GM18505 (cell line): ENCODE results near the gene XPO6.

ENCODE experiments used
- ATAC-seq: cut with Tn5 transposase; IDR thresholded peaks from one replicate; pipeline ENCODE4 v1.9.1; 2021; ENCODE audit not compliant: unreplicated experiment
- POLR2A ChIP-seq: IDR thresholded peaks from 4 replicates; pipeline ENCODE4 v1.6.1; 2011; ENCODE audit warnings: borderline replicate concordance; ENCODE audit not compliant: insufficient read depth, insufficient read length; ENCODE audit errors: extremely low read depth

XPO6 gene

DNA sequence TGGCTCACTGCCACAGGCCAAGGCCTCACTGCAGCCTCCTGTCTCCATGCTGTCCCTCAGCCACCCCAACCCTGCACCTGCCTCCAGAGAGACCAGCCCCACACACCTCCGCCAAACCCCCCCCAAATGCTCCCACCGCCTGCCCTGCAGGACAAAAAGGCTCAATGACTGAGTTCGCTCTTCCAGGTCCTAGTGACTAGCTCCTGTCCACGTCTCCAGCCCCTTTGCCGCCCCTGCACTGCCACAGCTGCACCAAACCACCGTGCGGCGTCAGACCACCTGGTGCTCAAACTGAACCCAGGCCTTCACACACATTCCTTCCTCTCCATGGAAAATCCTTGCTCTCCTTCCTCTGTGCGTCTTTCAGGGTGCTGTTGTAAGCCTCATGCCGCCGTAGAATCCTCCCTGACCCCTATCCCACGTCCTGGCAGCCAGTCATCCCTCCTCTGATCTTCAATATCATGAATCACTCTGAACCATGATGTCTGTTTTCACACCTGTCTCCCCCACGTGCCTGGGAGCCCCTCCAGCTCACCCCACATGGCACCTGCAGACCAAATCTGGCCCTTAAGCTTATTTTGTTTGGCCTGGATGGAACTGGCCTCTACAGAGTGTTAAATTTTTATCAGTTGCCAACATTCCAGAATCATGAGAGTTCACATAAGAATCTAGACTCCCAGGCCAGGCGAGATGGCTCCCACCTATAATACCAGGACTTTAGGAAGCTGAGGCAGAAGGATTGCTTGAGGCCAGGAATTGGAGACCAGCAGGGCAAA, 144.0 kb downstream of the XPO6 start:
- no peak for ATAC-seq
- TF ChIP-seq POLR2A, result no peak

- no peak for ATAC-seq
Measured at GRCh38 chr16:28064706-28065249, 147.0 kb downstream of the XPO6 start.

DNA sequence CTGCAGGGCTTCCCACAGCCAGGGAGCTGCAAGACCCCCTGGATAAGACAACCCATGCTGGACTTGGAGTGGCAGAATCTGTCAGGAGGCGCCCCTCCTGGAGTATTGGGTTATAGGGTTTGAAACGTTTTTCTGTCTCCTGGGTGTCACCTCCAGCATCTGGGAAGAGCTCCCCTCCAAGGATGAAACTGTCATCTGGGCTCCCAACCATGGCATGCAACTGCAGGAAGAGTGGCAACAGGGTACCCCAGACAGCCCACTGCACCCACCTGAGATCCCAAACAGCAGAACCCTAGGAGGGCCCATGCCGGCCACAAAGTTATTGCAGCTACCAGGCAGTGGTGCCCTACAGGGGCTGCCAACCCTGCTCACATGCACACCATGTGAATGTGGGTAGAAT, 147.6 kb downstream of the XPO6 start:
- no peak for ATAC-seq
- no peak for TF ChIP-seq POLR2A

More at GRCh38 chr16:28064706-28065249, 147.0 kb downstream of the XPO6 start:
- TF ChIP-seq POLR2A, result no peak

DNA sequence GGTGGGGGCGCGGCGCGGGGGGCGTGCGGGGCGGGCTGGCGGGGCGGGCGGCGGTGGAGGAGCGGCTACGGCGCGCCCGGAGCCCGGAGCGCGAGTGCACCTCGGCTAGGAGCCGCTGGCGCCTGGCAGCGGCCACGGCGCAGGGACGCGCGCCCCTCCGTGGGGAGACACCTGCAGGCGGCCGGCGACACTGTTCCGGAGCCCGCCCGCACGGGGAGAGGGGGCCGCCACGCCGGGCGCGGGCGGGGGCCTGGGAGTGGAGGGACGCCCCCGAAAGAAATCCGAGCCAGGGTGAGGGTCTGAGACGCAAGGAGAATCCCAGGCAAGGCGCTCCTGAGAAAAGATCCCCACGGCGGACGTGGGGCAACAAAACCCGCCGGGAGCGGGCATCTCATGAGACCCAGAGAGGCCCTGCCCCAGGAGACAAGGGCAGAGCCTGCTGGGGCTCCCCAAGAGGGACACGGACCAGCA, 148.1 kb downstream of the XPO6 start, which contains the start of gene GSG1L:
GSG1L (minus strand) TSS at position 124 of the 471 bp plus-strand sequence. CDS start 290 bp downstream, outside the sequence.
- no peak for ATAC-seq
- no peak for TF ChIP-seq POLR2A

GRCh38 chr16:28062847-28063521, 148.8 kb downstream of the XPO6 start:
- no peak for ATAC-seq
- TF ChIP-seq POLR2A, result no peak

DNA sequence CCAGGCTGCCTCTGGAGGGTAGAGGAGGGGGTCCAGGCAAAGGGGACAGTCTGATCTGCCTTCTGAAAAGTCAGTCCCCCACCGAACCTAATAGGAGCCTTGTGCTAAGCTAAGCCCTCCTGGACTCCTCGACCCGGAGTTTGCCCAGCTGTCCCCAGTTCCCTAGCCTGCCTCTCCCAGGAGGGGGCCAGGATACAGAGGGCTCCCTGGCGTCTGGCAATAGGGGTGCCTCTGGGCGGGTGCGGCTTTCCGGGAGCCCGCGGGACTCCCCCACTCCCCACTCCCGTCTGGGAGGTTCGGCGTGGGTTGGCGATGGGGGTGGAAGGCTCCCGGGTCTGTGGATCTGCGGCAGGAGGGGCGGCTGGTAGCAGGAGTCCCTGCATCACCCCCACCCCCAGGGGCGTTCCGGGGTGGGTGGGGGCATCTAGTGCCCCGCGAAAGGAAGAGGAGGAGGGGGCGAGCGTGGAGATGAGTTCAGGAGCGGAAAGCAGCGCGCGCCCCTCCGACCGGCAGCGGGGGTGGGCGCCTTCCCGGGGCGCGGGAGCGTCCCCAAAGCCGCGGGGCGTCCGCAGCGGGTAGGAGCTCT, 149.4 kb downstream of the XPO6 start:
- no peak for ATAC-seq
- no peak for TF ChIP-seq POLR2A

DNA sequence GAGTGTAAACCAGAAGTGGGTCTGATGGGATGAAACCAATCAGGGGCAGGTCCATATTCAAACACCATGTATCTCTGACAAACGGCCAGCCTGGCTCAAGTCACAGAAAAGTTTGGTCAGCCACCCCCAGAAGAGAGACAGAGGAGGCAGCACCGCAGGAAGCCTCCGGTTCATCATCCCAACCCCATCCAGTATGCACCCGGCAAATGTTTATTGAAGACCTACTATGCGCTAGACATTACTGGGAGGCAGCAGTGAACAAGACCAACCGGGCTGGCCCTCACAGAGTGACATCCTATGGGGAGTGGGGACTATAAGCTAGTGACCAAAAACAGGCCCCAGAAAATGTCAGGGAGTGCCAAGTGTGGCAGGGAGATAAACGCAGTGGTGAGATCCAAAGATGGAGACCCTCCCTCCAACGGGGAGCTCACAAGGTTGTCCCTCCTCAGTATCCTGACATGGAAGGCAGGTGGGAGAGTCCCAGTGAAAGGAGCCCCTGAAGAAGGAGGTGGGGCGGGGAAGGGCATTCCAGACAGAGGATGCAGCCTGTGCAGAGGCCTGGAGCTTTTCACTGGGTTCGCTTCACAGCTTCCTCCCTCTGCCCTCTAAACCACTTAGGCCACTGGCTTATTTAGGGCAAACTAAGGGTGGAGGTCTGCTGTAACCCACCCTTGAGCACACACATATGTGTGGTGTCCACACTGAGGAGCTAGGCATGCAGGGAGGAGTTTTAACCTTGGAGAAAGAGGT, 150.2 kb downstream of the XPO6 start:
- ATAC-seq, result no peak
- no peak for TF ChIP-seq POLR2A

DNA sequence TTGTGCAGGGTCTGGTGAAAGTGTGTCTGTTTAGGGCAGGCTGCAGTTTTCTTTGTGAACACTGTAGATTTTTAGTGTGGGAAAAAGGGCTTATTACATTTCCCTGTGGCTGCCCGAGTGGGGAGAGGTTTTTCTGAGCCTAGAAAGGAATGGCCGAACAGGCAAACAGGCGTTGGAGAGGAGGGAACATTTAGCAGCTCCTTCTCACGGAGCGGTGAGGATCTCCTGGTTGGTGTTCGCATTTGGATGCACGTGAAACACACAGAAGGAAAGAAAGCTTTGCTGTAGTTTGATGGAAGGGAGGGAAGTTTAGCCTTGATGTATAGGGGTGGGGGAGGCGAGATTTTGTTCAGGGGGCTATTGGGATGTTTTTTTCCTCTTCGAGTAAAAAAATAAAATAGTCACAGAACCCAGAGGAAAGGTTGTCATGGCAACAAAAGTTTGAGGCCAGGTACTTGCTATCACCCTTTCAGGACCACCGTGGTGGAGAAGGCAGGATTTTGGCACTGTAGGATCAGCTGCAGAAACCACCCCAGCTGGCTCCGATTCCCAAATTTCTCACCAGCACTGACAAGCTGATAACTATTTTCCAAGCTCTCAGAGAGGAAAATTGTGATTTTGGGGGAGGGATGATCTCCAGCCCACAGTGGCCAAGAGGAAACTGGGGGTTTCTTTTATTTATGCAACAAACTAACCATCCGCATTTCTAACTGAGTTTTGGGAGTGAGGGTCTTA, 151.8 kb downstream of the XPO6 start:
- no peak for ATAC-seq
- no peak for TF ChIP-seq POLR2A

- ATAC-seq, result no peak
Measured at GRCh38 chr16:28058839-28059589, 152.8 kb downstream of the XPO6 start.

GRCh38 chr16:28057949-28058348, 153.8 kb downstream of the XPO6 start:
- no peak for TF ChIP-seq POLR2A
- ATAC-seq, result no peak

More at GRCh38 chr16:28058839-28059589, 152.8 kb downstream of the XPO6 start:
- no peak for TF ChIP-seq POLR2A

DNA sequence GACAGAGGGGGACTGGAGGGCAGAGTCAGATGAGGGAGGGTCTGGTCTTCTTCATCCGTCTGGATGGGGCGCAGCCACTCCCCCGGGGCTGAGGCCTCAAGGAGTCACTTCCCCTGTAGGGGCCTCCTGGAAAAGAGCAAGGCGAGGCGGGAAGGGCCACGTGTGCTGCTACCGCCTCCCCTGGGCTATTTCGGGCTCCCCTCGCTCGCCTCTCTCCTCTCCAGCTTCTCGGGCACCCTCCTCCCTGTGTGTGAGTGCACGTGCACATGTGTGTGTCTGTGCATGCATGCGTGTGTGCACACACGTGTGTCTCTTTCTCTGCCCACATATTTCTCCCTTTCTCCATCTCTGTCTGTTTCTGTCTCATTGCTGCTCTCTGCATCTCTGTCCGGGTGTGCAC, 158.3 kb downstream of the XPO6 start:
- TF ChIP-seq POLR2A, result no peak
- no peak for ATAC-seq
